Uterus (tissue), 2 donors: ENCODE results near the gene ZBTB44.
"Not testable (repeated sequence)": the region's sequence is repeated elsewhere in the genome, so short reads cannot be mapped to it uniquely, and the experiment has no call there.

Experiments
- POLR2A ChIP-seq, 2 donors: fragments of 450-650 bp; IDR thresholded peaks; one replicate each; pipeline ENCODE4 v1.6.1; 2016; ENCODE audit warnings: antibody characterized with exemption in 2 of 2, mild to moderate bottlenecking in 1 of 2, moderate library complexity in 1 of 2
- TF ChIP-seq, protein P1 (sequence below), 4 experiments: fragments of 200-600 bp in 2 of 4; fragments of 450-650 bp in 2 of 4; sonication (generic) in 2 of 4; IDR thresholded peaks; one replicate each; pipeline ENCODE4 v1.5.1; 2016 to 2019; ENCODE audit warnings: antibody characterized with exemption in 4 of 4, mild to moderate bottlenecking in 2 of 4, moderate library complexity in 1 of 4

DNA sequence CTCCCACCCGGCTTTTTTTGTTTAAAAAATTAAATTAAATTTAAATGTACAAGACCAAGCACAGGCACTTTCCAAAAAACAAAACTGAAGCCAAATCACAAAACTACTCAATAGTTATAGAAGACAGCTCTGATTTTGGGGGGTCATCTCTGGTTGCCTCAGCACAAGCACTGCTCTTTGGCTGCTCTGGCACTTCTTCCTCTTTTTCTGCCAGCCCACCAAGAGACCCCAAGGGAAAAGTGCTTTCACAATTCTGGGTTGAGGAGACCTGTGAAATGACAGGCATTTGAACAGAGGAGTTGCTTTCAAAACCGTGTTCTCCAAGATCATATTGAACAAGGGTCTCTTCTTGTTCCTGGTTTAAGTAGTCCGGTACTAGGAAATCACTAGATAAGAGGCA lies 80.8 kb downstream of the ZBTB44 start:
- TF ChIP-seq, protein P1, sequence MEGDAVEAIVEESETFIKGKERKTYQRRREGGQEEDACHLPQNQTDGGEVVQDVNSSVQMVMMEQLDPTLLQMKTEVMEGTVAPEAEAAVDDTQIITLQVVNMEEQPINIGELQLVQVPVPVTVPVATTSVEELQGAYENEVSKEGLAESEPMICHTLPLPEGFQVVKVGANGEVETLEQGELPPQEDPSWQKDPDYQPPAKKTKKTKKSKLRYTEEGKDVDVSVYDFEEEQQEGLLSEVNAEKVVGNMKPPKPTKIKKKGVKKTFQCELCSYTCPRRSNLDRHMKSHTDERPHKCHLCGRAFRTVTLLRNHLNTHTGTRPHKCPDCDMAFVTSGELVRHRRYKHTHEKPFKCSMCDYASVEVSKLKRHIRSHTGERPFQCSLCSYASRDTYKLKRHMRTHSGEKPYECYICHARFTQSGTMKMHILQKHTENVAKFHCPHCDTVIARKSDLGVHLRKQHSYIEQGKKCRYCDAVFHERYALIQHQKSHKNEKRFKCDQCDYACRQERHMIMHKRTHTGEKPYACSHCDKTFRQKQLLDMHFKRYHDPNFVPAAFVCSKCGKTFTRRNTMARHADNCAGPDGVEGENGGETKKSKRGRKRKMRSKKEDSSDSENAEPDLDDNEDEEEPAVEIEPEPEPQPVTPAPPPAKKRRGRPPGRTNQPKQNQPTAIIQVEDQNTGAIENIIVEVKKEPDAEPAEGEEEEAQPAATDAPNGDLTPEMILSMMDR (IDR thresholded peaks at IDR 0.05), result not testable (repeated sequence)
- not testable (repeated sequence) for TF ChIP-seq POLR2A (IDR thresholded peaks at IDR 0.05)
